Testis (tissue), 3 donors: ENCODE results near the gene LMTK3. TPM values are rescaled to one million over a fixed set of nuclear protein-coding genes. Genes with fewer than 3 reads are reported as not detected.

Source experiments
- DNase-seq: peaks from one replicate; pipeline ENCODE4 v3.0.0-alpha.2; 2019
- H3K27ac ChIP-seq, 2 donors: fragments of 200-600 bp; sonication (generic); one replicate each; pipeline ENCODE4 v1.5.1; 2019
- H3K27me3 ChIP-seq: fragments of 200-600 bp; sonication (generic); one replicate; pipeline ENCODE4 v1.5.1; 2019
- H3K36me3 ChIP-seq: fragments of 200-600 bp; sonication (generic); one replicate; pipeline ENCODE4 v1.5.1; 2017; ENCODE audit warnings: low read depth; ENCODE audit errors: missing control alignments
- H3K4me1 ChIP-seq: fragments of 200-600 bp; sonication (generic); one replicate; pipeline ENCODE4 v1.5.1; 2019
- H3K4me3 ChIP-seq, 2 donors: fragments of 200-600 bp; sonication (generic); one replicate each; pipeline ENCODE4 v1.5.1; 2017 to 2019
- H3K9me3 ChIP-seq: fragments of 200-600 bp; sonication (generic); one replicate; pipeline ENCODE4 v1.5.1; 2017
- POLR2A ChIP-seq: fragments of 450-650 bp; IDR thresholded peaks from one replicate; pipeline ENCODE4 v1.6.1; 2017; ENCODE audit warnings: antibody characterized with exemption, mild to moderate bottlenecking, moderate library complexity
- whole genome bisulfite sequencing, 2 donors: methylation state at CpG; one replicate each; pipeline ENCODE4 v1.1.5; 2018; 5-methylcytosine and 5-hydroxymethylcytosine counted together
- intact Hi-C: fragments of 100-400 bp; cut with DNase I; formaldehyde crosslinking; loops from one replicate; pipeline ENCODE4 v1.15.1; 2023; ENCODE audit warnings: low total_unique reads
- polyA plus RNA-seq: library from polyadenylated mRNA; stranded (reverse); fragments of 350-450 nt; fragmentation: Illumina TruSeq; extraction: RNeasy Lipid Tissue Mini Kit (QIAGEN cat#74804); gene quantifications from one replicate; pipeline ENCODE4 v1.2.3, GENCODE V29; 2014; ENCODE audit warnings: low read depth, low replicate concordance; ENCODE audit not compliant: insufficient read depth
- total RNA-seq, 2 donors: library from RNA; depleted of rRNA; stranded (reverse); fragments of >200 nt; gene quantifications; one replicate each; pipeline ENCODE4 v1.2.3, GENCODE V29; 2016
- TF ChIP-seq, protein P1 (sequence below), 3 experiments: fragments of 450-650 bp in 2 of 3; fragments of 200-600 bp in 1 of 3; sonication (generic) in 1 of 3; IDR thresholded peaks; one replicate each; pipeline ENCODE4 v1.5.1; 2016 to 2019; ENCODE audit warnings: antibody characterized with exemption in 3 of 3, mild to moderate bottlenecking in 2 of 3, moderate library complexity in 1 of 3

The LMTK3 gene
- total and polyA plus RNA-seq, 3 donors from 2014 or later, result 0.62 to 1.7 (median 0.96) TPM

GRCh38 chr19:48445256-48445605, 66.4 kb downstream of the LMTK3 start:
- intact Hi-C loops, result no loop called here
- Histone ChIP-seq H3K9me3 (no peaks in the 10 kb centered on the region), H3K27me3 (no peaks in the 10 kb centered on the region), H3K4me3 (peak overlapping the region; percentile 80 to 92), H3K36me3 (no peaks in the 10 kb centered on the region), H3K27ac (peak overlapping the region; percentile 84 to 94), H3K4me1 (peaks cover 17% of the 10 kb centered on the region)
- WGBS, 2 donors, result 1 to 3% methylated on average over 6 of the region's 6 CpGs
- TF ChIP-seq, protein P1, sequence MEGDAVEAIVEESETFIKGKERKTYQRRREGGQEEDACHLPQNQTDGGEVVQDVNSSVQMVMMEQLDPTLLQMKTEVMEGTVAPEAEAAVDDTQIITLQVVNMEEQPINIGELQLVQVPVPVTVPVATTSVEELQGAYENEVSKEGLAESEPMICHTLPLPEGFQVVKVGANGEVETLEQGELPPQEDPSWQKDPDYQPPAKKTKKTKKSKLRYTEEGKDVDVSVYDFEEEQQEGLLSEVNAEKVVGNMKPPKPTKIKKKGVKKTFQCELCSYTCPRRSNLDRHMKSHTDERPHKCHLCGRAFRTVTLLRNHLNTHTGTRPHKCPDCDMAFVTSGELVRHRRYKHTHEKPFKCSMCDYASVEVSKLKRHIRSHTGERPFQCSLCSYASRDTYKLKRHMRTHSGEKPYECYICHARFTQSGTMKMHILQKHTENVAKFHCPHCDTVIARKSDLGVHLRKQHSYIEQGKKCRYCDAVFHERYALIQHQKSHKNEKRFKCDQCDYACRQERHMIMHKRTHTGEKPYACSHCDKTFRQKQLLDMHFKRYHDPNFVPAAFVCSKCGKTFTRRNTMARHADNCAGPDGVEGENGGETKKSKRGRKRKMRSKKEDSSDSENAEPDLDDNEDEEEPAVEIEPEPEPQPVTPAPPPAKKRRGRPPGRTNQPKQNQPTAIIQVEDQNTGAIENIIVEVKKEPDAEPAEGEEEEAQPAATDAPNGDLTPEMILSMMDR (IDR thresholded peaks at IDR 0.05), result peak; percentile 34 to 82 (median 41)
- TF ChIP-seq POLR2A, result no peak
- DNase-seq, result peak; percentile 61

GRCh38 chr19:48444936-48445200, 66.8 kb downstream of the LMTK3 start:
- H3K36me3 ChIP-seq, result no peaks in the 10 kb centered on the region
- H3K27me3 ChIP-seq, result no peaks in the 10 kb centered on the region
- no peak for DNase-seq
- peaks cover 17% of the 10 kb centered on the region for H3K4me1 ChIP-seq
- 8 to 13% methylated on average over 3 of the region's 3 CpGs for WGBS, 2 donors
- peak overlapping the region in 1 of 2 donors; percentile 80 for H3K4me3 ChIP-seq
- intact Hi-C loops, result no loop called here
- H3K27ac ChIP-seq, result peak overlapping the region; percentile 84 to 94
- TF ChIP-seq, protein P1 (IDR thresholded peaks at IDR 0.05), result no peak
- no peak for TF ChIP-seq POLR2A
- H3K9me3 ChIP-seq, result no peaks in the 10 kb centered on the region

GRCh38 chr19:48444129-48444935, 67.3 kb downstream of the LMTK3 start:
- 25 to 30% methylated on average over 32 to 38 of the region's 38 CpGs for WGBS, 2 donors
- peaks cover 17% of the 10 kb centered on the region for H3K4me1 ChIP-seq
- H3K4me3 ChIP-seq, result peak overlapping the region in 1 of 2 donors; percentile 45
- H3K9me3 ChIP-seq, result no peaks in the 10 kb centered on the region
- TF ChIP-seq POLR2A, result no peak
- TF ChIP-seq, protein P1 (IDR thresholded peaks at IDR 0.05), result no peak
- DNase-seq, result no peak
- intact Hi-C loops, result no loop called here
- H3K27me3 ChIP-seq, result no peaks in the 10 kb centered on the region
- H3K36me3 ChIP-seq, result no peaks in the 10 kb centered on the region
- H3K27ac ChIP-seq, result no peak overlapping the region

GRCh38 chr19:48443731-48444128, 67.9 kb downstream of the LMTK3 start:
- DNase-seq, result no peak
- Histone ChIP-seq H3K36me3 (no peaks in the 10 kb centered on the region), H3K4me3 (peak overlapping the region in 1 of 2 donors; percentile 45), H3K27ac (no peak overlapping the region), H3K27me3 (no peaks in the 10 kb centered on the region), H3K9me3 (no peaks in the 10 kb centered on the region), H3K4me1 (peaks cover 17% of the 10 kb centered on the region)
- TF ChIP-seq POLR2A, result no peak
- TF ChIP-seq, protein P1 (IDR thresholded peaks at IDR 0.05), result no peak
- WGBS, 2 donors, result 38% methylated on average over 9 of the region's 45 CpGs; no CpG with 5 or more reads in 1 of the 2 donors
- intact Hi-C loops, result no loop called here

GRCh38 chr19:48443256-48443655, 68.4 kb downstream of the LMTK3 start:
- H3K27me3 ChIP-seq, result no peaks in the 10 kb centered on the region
- TF ChIP-seq, protein P1 (IDR thresholded peaks at IDR 0.05), result no peak
- no peak for TF ChIP-seq POLR2A
- intact Hi-C loops, result no loop called here
- peaks cover 17% of the 10 kb centered on the region for H3K4me1 ChIP-seq
- H3K27ac ChIP-seq, result no peak overlapping the region
- 30% methylated on average over 40 of the region's 60 CpGs; no CpG with 5 or more reads in 1 of the 2 donors for WGBS, 2 donors
- no peaks in the 10 kb centered on the region for H3K36me3 ChIP-seq
- H3K4me3 ChIP-seq, result no peak overlapping the region
- H3K9me3 ChIP-seq, result no peaks in the 10 kb centered on the region
- no peak for DNase-seq
